HepG2 (cell line): Measurements from ENCODE around the gene CDX4. TPM values are rescaled to one million over a fixed set of nuclear protein-coding genes. Genes with fewer than 3 reads are reported as not detected.

Experiments
- ATAC-seq: fragments of 200-7000 bp; cut with Tn5 transposase; 3 replicates; pipeline ENCODE4 v1.9.1; 2020; ENCODE audit warnings: mild to moderate bottlenecking, moderate library complexity
- BruUV-seq: library from RNA; stranded (reverse); fragments of 400-500 nt; replicated peaks from 2 replicates; lab custom pipeline; 2021; lab: Mats Ljungman, UMichigan
- CTCF ChIA-PET: fragments of 300-600 bp; formaldehyde crosslinking; extraction: SDS; loops from one replicate; lab custom pipeline; 2021; ENCODE audit warnings: low total read pairs, inconsistent platforms, low intra/inter-chr PET ratio; lab: Yijun Ruan, JAX
- POLR2A ChIA-PET: fragments of 350-600 bp; sonication (Branson Sonifier 250); formaldehyde crosslinking; loops from one replicate; lab custom pipeline; 2020; ENCODE audit warnings: antibody characterized with exemption, inconsistent platforms; lab: Yijun Ruan, JAX
- DNase-seq: peaks from one replicate; pipeline ENCODE4 v3.0.0-alpha.2; 2015; ENCODE audit warnings: low spot score
- FAIRE-seq: peaks from 3 replicates; lab custom pipeline; 2011; peaks lifted over from hg19 to GRCh38; lab: Jason Lieb, UNC
- H2AFZ ChIP-seq: one replicate; pipeline ENCODE4 v1.6.1; 2011; ENCODE audit warnings: low read length, inconsistent platforms
- H3K27ac ChIP-seq: fragments of 300-600 bp; 3 replicates; pipeline ENCODE4 v1.8.0; 2011; ENCODE audit warnings: mixed run types, mild to moderate bottlenecking, mixed read lengths, low read length, inconsistent platforms; ENCODE audit not compliant: insufficient read depth; ENCODE audit errors: extremely low read length
- H3K27me3 ChIP-seq, 2 experiments: fragments of 200-600 bp in 1 of 2; 2 replicates in 1 of 2; 3 replicates in 1 of 2; pipeline versions ENCODE4 v1.6.0 to v1.8.0; 2011; ENCODE audit warnings: low read length in 2 of 2, mild to moderate bottlenecking in 2 of 2, moderate library complexity in 2 of 2, inconsistent platforms in 1 of 2; ENCODE audit not compliant: insufficient read depth in 2 of 2, control insufficient read depth in 1 of 2
- H3K36me3 ChIP-seq, 2 experiments: fragments of 200-600 bp in 1 of 2; replicated peaks in 1 of 2; 2 replicates in 1 of 2; 3 replicates in 1 of 2; pipeline versions ENCODE4 v1.5.1 to v1.8.0; 2011; ENCODE audit warnings: low read length in 2 of 2, inconsistent platforms in 1 of 2; ENCODE audit not compliant: insufficient read depth in 2 of 2, control insufficient read depth in 1 of 2
- H3K4me1 ChIP-seq: 2 replicates; pipeline ENCODE4 v1.5.1; 2012; ENCODE audit warnings: low read length, inconsistent platforms; ENCODE audit not compliant: insufficient read depth
- H3K4me2 ChIP-seq: 2 replicates; pipeline ENCODE4 v1.6.0; 2011; ENCODE audit warnings: low read depth, low read length, inconsistent platforms
- H3K4me3 ChIP-seq, 3 experiments: fragments of 200-600 bp in 1 of 3; sonication (generic), shearing (Covaris generic) in 1 of 3; replicated peaks in 1 of 3; 2 replicates each; pipeline ENCODE4 v1.5.1; 2011 to 2016; ENCODE audit warnings: low read length in 3 of 3, inconsistent platforms in 2 of 3, low read depth in 2 of 3, mild to moderate bottlenecking in 2 of 3, control low read depth in 1 of 3, mixed read lengths in 1 of 3; ENCODE audit not compliant: insufficient read depth in 1 of 3
- H3K79me2 ChIP-seq: one replicate; pipeline ENCODE4 v1.6.1; 2011; ENCODE audit warnings: low read length, inconsistent platforms; ENCODE audit not compliant: insufficient read depth
- H3K9ac ChIP-seq: 2 replicates; pipeline ENCODE4 v1.6.0; 2011; ENCODE audit warnings: mild to moderate bottlenecking, low read depth, low read length, inconsistent platforms; ENCODE audit not compliant: insufficient read depth
- H3K9me3 ChIP-seq: 2 replicates; pipeline ENCODE4 v1.5.1; 2012; ENCODE audit warnings: mild to moderate bottlenecking, low read length
- H4K20me1 ChIP-seq: 2 replicates; pipeline ENCODE4 v1.6.0; 2011; ENCODE audit warnings: inconsistent platforms, mild to moderate bottlenecking, low read length, moderate library complexity; ENCODE audit not compliant: insufficient read depth
- ARID2 ChIP-seq: sonication (generic); formaldehyde crosslinking; IDR thresholded peaks from 2 replicates; pipeline ENCODE4 v1.8.1; 2022; ENCODE audit warnings: mild to moderate bottlenecking, missing genetic modification reagents, borderline replicate concordance
- BRD4 ChIP-seq: sonication (generic); formaldehyde crosslinking; IDR thresholded peaks from 2 replicates; pipeline ENCODE4 v1.4.0; 2020; ENCODE audit warnings: missing genetic modification reagents
- GZF1 ChIP-seq: sonication (generic); formaldehyde crosslinking; IDR thresholded peaks from 2 replicates; pipeline ENCODE4 v1.5.1; 2020; ENCODE audit warnings: mild to moderate bottlenecking, missing genetic modification reagents
- NBN ChIP-seq: fragments of 450-650 bp; conservative IDR thresholded peaks from 2 replicates; pipeline ENCODE4 v1.6.1; 2017
- NFATC3 ChIP-seq: sonication (generic); formaldehyde crosslinking; IDR thresholded peaks from 2 replicates; pipeline ENCODE4 v1.5.1; 2020; ENCODE audit warnings: mild to moderate bottlenecking, missing genetic modification reagents
- ZBTB26 ChIP-seq: IDR thresholded peaks from 2 replicates; pipeline ENCODE4 v1.6.1; 2016; ENCODE audit warnings: missing compliant biosample characterization, missing genetic modification reagents, borderline replicate concordance
- ZFP41 ChIP-seq: sonication (generic); formaldehyde crosslinking; IDR thresholded peaks from 2 replicates; pipeline ENCODE4 v1.4.0; 2020; ENCODE audit warnings: mild to moderate bottlenecking, missing genetic modification reagents, borderline replicate concordance
- ZNF441 ChIP-seq: sonication (generic); formaldehyde crosslinking; IDR thresholded peaks from 2 replicates; pipeline ENCODE4 v1.7.0; 2021; ENCODE audit warnings: missing genetic modification reagents, borderline replicate concordance
- ZNF510 ChIP-seq: sonication (generic); formaldehyde crosslinking; IDR thresholded peaks from 2 replicates; pipeline ENCODE4 v1.4.0; 2020; ENCODE audit warnings: low read depth, mild to moderate bottlenecking, missing genetic modification reagents
- ZNF530 ChIP-seq: sonication (generic); formaldehyde crosslinking; IDR thresholded peaks from 2 replicates; pipeline ENCODE4 v1.5.0; 2020; ENCODE audit warnings: low read depth, mild to moderate bottlenecking, missing genetic modification reagents
- ZNF646 ChIP-seq: sonication (generic); formaldehyde crosslinking; IDR thresholded peaks from 2 replicates; pipeline ENCODE4 v1.9.0; 2021; ENCODE audit warnings: mild to moderate bottlenecking, missing genetic modification reagents
- ZNF674 ChIP-seq: sonication (generic); formaldehyde crosslinking; IDR thresholded peaks from 2 replicates; pipeline ENCODE4 v1.5.0; 2020; ENCODE audit warnings: low read depth, mild to moderate bottlenecking, missing genetic modification reagents
- WGBS: methylation state at CpG from one replicate; pipeline ENCODE4 v1.1.6; 2017; ENCODE audit warnings: low lambda C conversion rate; 5-methylcytosine and 5-hydroxymethylcytosine counted together
- in situ Hi-C: cut with HindIII; loops from 2 replicates; pipeline ENCODE4 v1.10.0; 2017; ENCODE audit warnings: low pct_unique_long_range_greater_than_20kb; ENCODE audit not compliant: extremely low pct_ligation_motif_present
- intact Hi-C: fragments of 100-400 bp; cut with micrococcal nuclease; formaldehyde crosslinking; loops from one replicate; pipeline ENCODE4 v1.10.0; 2022; ENCODE audit not compliant: unreplicated experiment
- polyA plus RNA-seq, 8 experiments: library from polyadenylated mRNA; depleted of rRNA in 3 of 8; stranded (reverse) in 7 of 8; unstranded in 1 of 8; fragments of >200 nt; fragmentation: Illumina TruSeq in 4 of 8; extraction: Trizol in 4 of 8; gene quantifications; 2 replicates each; pipeline versions ENCODE4 v1.2.1 to v1.2.3, GENCODE V29; 2011 to 2016; ENCODE audit warnings: low read depth in 4 of 8, missing spikeins in 1 of 8, mixed read lengths in 1 of 8; ENCODE audit not compliant: insufficient read depth in 1 of 8
- total RNA-seq, 5 experiments: library from RNA; depleted of rRNA; stranded (reverse); fragments of >200 nt; fragmentation: Illumina TruSeq; extraction: Trizol; gene quantifications; 2 replicates each; pipeline ENCODE4 v1.2.3, GENCODE V29; 2016; ENCODE audit warnings: low read depth in 1 of 5

Gene CDX4
- total and polyA plus RNA-seq, 2 of the 13 experiments (the other 11 are each of a cell fraction or from before 2014, with no cell fraction given) = not detected

- in situ Hi-C loops (no loop called here), intact Hi-C loops (no loop called here)
- Histone ChIP-seq H3K4me2 (no peak overlapping the region), H3K79me2 (no peaks in the 10 kb centered on the region), H3K4me3 (no peak overlapping the region), H3K36me3 (no peaks in the 10 kb centered on the region), H4K20me1 (no peaks in the 10 kb centered on the region), H3K9ac (no peak overlapping the region), H3K9me3 (no peaks in the 10 kb centered on the region), H3K4me1 (no peaks in the 10 kb centered on the region), H2AFZ (no peak overlapping the region), H3K27ac (no peak overlapping the region), H3K27me3 (no peaks in the 10 kb centered on the region)
- 27% methylated on average over 10 of the region's 20 CpGs for WGBS
- DNase-seq (no peak), ATAC-seq (no peak), FAIRE-seq (no peak)
- TF ChIP-seq NBN (no peak), ZNF441 (CRISPR knock-in tag) (no peak), ZNF530 (CRISPR knock-in tag) (no peak), ZBTB26 (CRISPR knock-in tag) (no peak), ZNF674 (CRISPR knock-in tag) (no peak), GZF1 (no peak), NFATC3 (no peak), ARID2 (CRISPR knock-in tag) (no peak), ZNF646 (no peak), ZNF510 (no peak), ZFP41 (CRISPR knock-in tag) (no peak), BRD4 (CRISPR knock-in tag) (no peak)
- POLR2A ChIA-PET = no interaction called here
- CTCF ChIA-PET = no interaction called here
- BruUV-seq = no TSS peak
Measured at GRCh38 chrX:73448379-73448778, 1.5 kb downstream of the CDX4 start.
